Left lung (tissue), 14 donors: ENCODE measurements around the gene DEPDC1. TPM values are rescaled to one million over a fixed set of nuclear protein-coding genes. Genes with fewer than 3 reads are reported as not detected.

ENCODE experiments used
- ATAC-seq: fragments of 200-7000 bp; cut with Tn5 transposase; one replicate; pipeline ENCODE4 v1.9.1; 2020; ENCODE audit warnings: moderate library complexity
- DNase-seq, 4 donors: peaks; one replicate each; pipeline ENCODE4 v3.0.0-alpha.2; 2013 to 2020
- H3K27ac ChIP-seq, 2 donors: fragments of 200-600 bp; sonication (generic) in 1 of 2; one replicate each; pipeline versions ENCODE4 v1.5.0 to v1.8.0; 2020 to 2021
- H3K27me3 ChIP-seq, 2 donors: fragments of 200-600 bp; sonication (generic) in 1 of 2; one replicate each; pipeline versions ENCODE4 v1.5.0 to v1.8.0; 2020 to 2021
- H3K36me3 ChIP-seq, 2 donors: fragments of 200-600 bp; sonication (generic) in 1 of 2; one replicate each; pipeline versions ENCODE4 v1.5.0 to v1.8.0; 2020 to 2021
- H3K4me1 ChIP-seq, 2 donors: fragments of 200-600 bp; one replicate each; pipeline ENCODE4 v1.8.0; 2021
- H3K4me3 ChIP-seq, 2 donors: fragments of 200-600 bp; sonication (generic) in 1 of 2; one replicate each; pipeline versions ENCODE4 v1.5.0 to v1.8.0; 2020 to 2021; ENCODE audit warnings: mild to moderate bottlenecking in 1 of 2
- H3K9me3 ChIP-seq, 2 donors: fragments of 200-600 bp; sonication (generic) in 1 of 2; one replicate each; pipeline versions ENCODE4 v1.5.0 to v1.8.0; 2020 to 2021
- CTCF ChIP-seq, 2 donors: fragments of 200-600 bp; sonication (generic) in 1 of 2; IDR thresholded peaks; one replicate each; pipeline versions ENCODE4 v1.5.0 to v1.8.0; 2021; ENCODE audit warnings: antibody characterized with exemption in 2 of 2
- intact Hi-C, 2 donors: fragments of 100-400 bp; cut with DNase I; formaldehyde crosslinking; loops; one replicate each; pipeline versions ENCODE4 v1.11.2 to v1.14.2; 2022
- long read RNA-seq, 12 donors: library from polyadenylated mRNA in 2 of 12; unstranded in 2 of 12; transcript quantifications; one replicate each; pipeline ENCODE4 v2.0.0 and lab custom pipeline, GENCODE V29; 2019 to 2026
- polyA plus RNA-seq, 6 donors: library from polyadenylated mRNA; unstranded; fragments of 120-200 nt; gene quantifications; one replicate each; pipeline ENCODE4 v1.2.1, GENCODE V29; 2013; ENCODE audit not compliant: insufficient read length in 6 of 6
- total RNA-seq, 2 donors: library from RNA; stranded (reverse); fragmentation: NEBNext Ultra II Directional; extraction: Animal tissue kit (Norgen Biotek cat#: 25700); gene quantifications; one replicate each; pipeline ENCODE4 v1.2.1, GENCODE V29; 2021
- donor health status: DM: no; HTN: yes; CAD: no.
- donor health status: DM: no; HTN: no; CAD: no.

DEPDC1 gene
- 1 to 10 TPM in 1 of 2 donors, under 1 TPM in 1; 0.81 to 5.2 TPM for total RNA-seq
- polyA plus RNA-seq, result 10 to 100 TPM; 11.0 to 25.1 (median 14.5) TPM
- long read RNA-seq, donor 1, full-length matches to known transcripts, result 2 of 2 reads
- long read RNA-seq, donor 1, partial matches to known transcripts, result 0 of 2 reads
- long read RNA-seq, donor 1, other reads (novel, unspliced or antisense), result 0 of 2 reads
- long read RNA-seq, donor 2, full-length matches to known transcripts, result 4 of 4 reads
- long read RNA-seq, donor 2, partial matches to known transcripts, result 0 of 4 reads
- long read RNA-seq, donor 2, other reads (novel, unspliced or antisense), result 0 of 4 reads
- long read RNA-seq, donor 3, full-length matches to known transcripts, result 2 of 2 reads
- long read RNA-seq, donor 3, partial matches to known transcripts, result 0 of 2 reads
- long read RNA-seq, donor 3, other reads (novel, unspliced or antisense), result 0 of 2 reads
- long read RNA-seq, donor 4, partial matches to known transcripts, result 2 of 2 reads
- long read RNA-seq, donor 4, other reads (novel, unspliced or antisense), result 0 of 2 reads
- long read RNA-seq, donor 5, full-length matches to known transcripts, result 4 of 4 reads
- long read RNA-seq, donor 5, partial matches to known transcripts, result 0 of 4 reads
- long read RNA-seq, donor 5, other reads (novel, unspliced or antisense), result 0 of 4 reads
- long read RNA-seq, donor 6, full-length matches to known transcripts, result 5 of 5 reads
- long read RNA-seq, donor 6, partial matches to known transcripts, result 0 of 5 reads
- long read RNA-seq, donor 6, other reads (novel, unspliced or antisense), result 0 of 5 reads
- long read RNA-seq, donor 7, result 0 reads
- long read RNA-seq, donor 8, full-length matches to known transcripts, result 1 of 1 reads
- long read RNA-seq, donor 8, partial matches to known transcripts, result 0 of 1 reads
- long read RNA-seq, donor 8, other reads (novel, unspliced or antisense), result 0 of 1 reads
- long read RNA-seq, donor 9, result 0 reads
- long read RNA-seq, donor 10, result 0 reads
- long read RNA-seq, donor 11, result 0 reads
- long read RNA-seq, donor 12, result 0 reads

- intact Hi-C loops, result no loop called here
- no peak for TF ChIP-seq CTCF (IDR thresholded peaks at IDR 0.05)
Measured at GRCh38 chr1:68496680-68497357, at the start of gene DEPDC1. DEPDC1 (minus strand) TSS chr1:68497082; CDS start chr1:68496999, 83 bp downstream.

GRCh38 chr1:68544651-68545050 lies 47.8 kb upstream of the DEPDC1 start:
- H3K4me3 ChIP-seq, result no peak overlapping the region
- no peak for TF ChIP-seq CTCF (IDR thresholded peaks at IDR 0.05)
- no peaks in the 10 kb centered on the region for H3K27me3 ChIP-seq
- intact Hi-C loops, result no loop called here
- H3K27ac ChIP-seq, result no peak overlapping the region
- no peaks in the 10 kb centered on the region for H3K36me3 ChIP-seq
- ATAC-seq (no peak), DNase-seq (no peak)
- no peaks in the 10 kb centered on the region for H3K9me3 ChIP-seq
- no peaks in the 10 kb centered on the region for H3K4me1 ChIP-seq

More at GRCh38 chr1:68496680-68497357, at the start of gene DEPDC1:
- no peaks in the 10 kb centered on the region for H3K36me3 ChIP-seq
- H3K4me1 ChIP-seq, result peaks cover 4 to 16% of the 10 kb centered on the region in 2 donors
- no peaks in the 10 kb centered on the region for H3K27me3 ChIP-seq
- peak; percentile 93 to 100 (median 98) for DNase-seq
- H3K9me3 ChIP-seq, result no peaks in the 10 kb centered on the region
- no peak within 1 kb of the TSS for H3K27ac ChIP-seq
- peak within 1 kb of the TSS; percentile 54 to 80 for H3K4me3 ChIP-seq
- peak; percentile 99 for ATAC-seq

DNA sequence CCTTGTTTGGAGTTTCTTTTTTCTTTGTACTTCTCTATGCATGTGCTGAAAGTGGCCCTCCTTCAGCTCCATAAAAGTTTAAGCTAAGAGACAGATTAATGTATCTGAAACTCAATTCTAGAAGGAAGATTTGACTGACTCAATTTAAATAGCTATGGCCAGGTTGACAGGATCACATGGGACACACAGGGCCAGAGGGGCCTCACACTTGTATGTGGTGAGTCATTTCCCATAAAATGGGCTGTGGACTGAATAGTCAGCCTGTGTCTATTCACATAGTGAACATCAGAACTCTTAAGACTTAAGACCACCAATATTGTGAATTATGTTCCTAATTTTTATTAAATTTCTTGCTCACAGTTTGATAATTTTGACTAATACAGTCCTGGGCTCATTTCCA lies 45.7 kb upstream of the DEPDC1 start:
- Histone ChIP-seq H3K4me1 (no peaks in the 10 kb centered on the region), H3K9me3 (no peaks in the 10 kb centered on the region), H3K27me3 (no peaks in the 10 kb centered on the region), H3K36me3 (no peaks in the 10 kb centered on the region), H3K4me3 (no peak overlapping the region), H3K27ac (no peak overlapping the region)
- intact Hi-C loops, result no loop called here
- TF ChIP-seq CTCF (IDR thresholded peaks at IDR 0.05), result no peak
- DNase-seq (no peak), ATAC-seq (no peak)

GRCh38 chr1:68538941-68539340 lies 42.1 kb upstream of the DEPDC1 start:
- DNase-seq (no peak), ATAC-seq (no peak)
- intact Hi-C loops, result no loop called here
- Histone ChIP-seq H3K4me1 (no peaks in the 10 kb centered on the region), H3K27me3 (no peaks in the 10 kb centered on the region), H3K27ac (no peak overlapping the region), H3K4me3 (no peak overlapping the region), H3K9me3 (no peaks in the 10 kb centered on the region), H3K36me3 (no peaks in the 10 kb centered on the region)
- no peak for TF ChIP-seq CTCF (IDR thresholded peaks at IDR 0.05)
